Endothelial cell of umbilical vein (primary cell): ENCODE measurements around the gene ACAP2. TPM values are rescaled to one million over a fixed set of nuclear protein-coding genes. Genes with fewer than 3 reads are reported as not detected.

Experiments used
- BruUV-seq: library from RNA; stranded (reverse); fragments of 400-500 nt; replicated peaks from 2 replicates; lab custom pipeline; 2021; lab: Mats Ljungman, UMichigan
- CTCF ChIA-PET: fragments of 300-600, 350-600 bp; sonication (Branson Sonifier 250); formaldehyde crosslinking; loops from one replicate; lab custom pipeline; 2021; ENCODE audit warnings: antibody characterized with exemption, inconsistent platforms; lab: Charles Lee
- POLR2A ChIA-PET: fragments of 300-600, 350-600 bp; sonication (Branson Sonifier 250); formaldehyde crosslinking; loops from one replicate; lab custom pipeline; 2021; ENCODE audit warnings: antibody characterized with exemption, inconsistent platforms; lab: Charles Lee
- DNase-seq: peaks from one replicate; pipeline ENCODE4 v3.0.0-alpha.2; 2011; ENCODE audit warnings: low read depth, low spot score
- FAIRE-seq: peaks from 2 replicates; lab custom pipeline; 2011; peaks lifted over from hg19 to GRCh38; lab: Jason Lieb, UNC
- H2AFZ ChIP-seq: 2 replicates; pipeline ENCODE4 v1.6.0; 2012; ENCODE audit warnings: low read depth, low read length, control low read depth, inconsistent platforms
- H3K27ac ChIP-seq: 2 replicates; pipeline ENCODE4 v1.5.1; 2011; ENCODE audit warnings: low read depth, mild to moderate bottlenecking, control low read depth, low read length, moderate library complexity; ENCODE audit not compliant: insufficient read depth
- H3K27me3 ChIP-seq, 2 experiments: 2 replicates each; pipeline versions ENCODE4 v1.6.0 to v1.6.1; 2011; ENCODE audit warnings: low read length in 2 of 2, mixed read lengths in 1 of 2; ENCODE audit not compliant: control insufficient read depth in 2 of 2, insufficient read depth in 2 of 2
- H3K36me3 ChIP-seq, 2 experiments: 2 replicates in 1 of 2; 3 replicates in 1 of 2; pipeline ENCODE4 v1.5.1; 2011; ENCODE audit warnings: low read length in 2 of 2, mild to moderate bottlenecking in 1 of 2, moderate library complexity in 1 of 2; ENCODE audit not compliant: control insufficient read depth in 2 of 2, insufficient read depth in 2 of 2; ENCODE audit errors: extremely low read depth in 1 of 2
- H3K4me1 ChIP-seq: 3 replicates; pipeline ENCODE4 v1.5.1; 2011; ENCODE audit warnings: mild to moderate bottlenecking, low read length; ENCODE audit not compliant: control insufficient read depth, insufficient read depth; ENCODE audit errors: extremely low read depth
- H3K4me2 ChIP-seq: 2 replicates; pipeline ENCODE4 v1.6.1; 2011; ENCODE audit warnings: low read length, control low read depth, mixed read lengths; ENCODE audit not compliant: insufficient read depth
- H3K4me3 ChIP-seq, 3 experiments: fragments of 200-600 bp in 1 of 3; sonication (generic), shearing (Covaris generic) in 1 of 3; replicated peaks in 1 of 3; 2 replicates each; pipeline ENCODE4 v1.5.1; 2011 to 2016; ENCODE audit warnings: control low read depth in 3 of 3, low read length in 3 of 3, mild to moderate bottlenecking in 2 of 3, inconsistent platforms in 1 of 3, low read depth in 1 of 3, moderate library complexity in 1 of 3; ENCODE audit not compliant: insufficient read depth in 1 of 3
- H3K79me2 ChIP-seq: 2 replicates; pipeline ENCODE4 v1.6.0; 2012; ENCODE audit warnings: low read length, inconsistent platforms; ENCODE audit not compliant: control insufficient read depth, insufficient read depth
- H3K9ac ChIP-seq: replicated peaks from 2 replicates; pipeline ENCODE3; 2011; ENCODE audit warnings: low read length, control low read depth; ENCODE audit not compliant: insufficient read depth; ENCODE audit errors: extremely low read depth
- H3K9me1 ChIP-seq: replicated peaks from 3 replicates; pipeline ENCODE4 v1.6.0; 2011; ENCODE audit warnings: mild to moderate bottlenecking, low read length; ENCODE audit not compliant: control insufficient read depth, insufficient read depth; ENCODE audit errors: extremely low read depth
- H3K9me3 ChIP-seq: replicated peaks from 2 replicates; pipeline ENCODE4 v1.5.1; 2012; ENCODE audit warnings: low read length, inconsistent platforms; ENCODE audit not compliant: control insufficient read depth, insufficient read depth
- H4K20me1 ChIP-seq: replicated peaks from 2 replicates; pipeline ENCODE3; 2011; ENCODE audit warnings: mild to moderate bottlenecking, low read length; ENCODE audit not compliant: control insufficient read depth, insufficient read depth; ENCODE audit errors: extremely low read depth
- CTCF ChIP-seq, 2 donors: IDR thresholded peaks; 1 replicate in 1 of 2; 2 replicates in 1 of 2; pipeline ENCODE4 v1.5.1; 2011; ENCODE audit warnings: low read length in 2 of 2, mild to moderate bottlenecking in 2 of 2, moderate library complexity in 2 of 2, control low read depth in 1 of 2, inconsistent platforms in 1 of 2, low read depth in 1 of 2; ENCODE audit not compliant: insufficient read depth in 1 of 2; ENCODE audit errors: extremely low read depth in 1 of 2
- EZH2 ChIP-seq: IDR thresholded peaks from 2 replicates; pipeline ENCODE4 v1.6.1; 2012; ENCODE audit warnings: borderline replicate concordance, low read depth, mild to moderate bottlenecking, moderate library complexity, low read length, inconsistent platforms; ENCODE audit not compliant: severe bottlenecking
- POLR2A ChIP-seq: IDR thresholded peaks from 2 replicates; pipeline ENCODE4 v1.6.1; 2012; ENCODE audit warnings: low read depth, mild to moderate bottlenecking, control low read depth, low read length
- dilution Hi-C: fragments of 300-500 bp; cut with MboI; formaldehyde crosslinking; loops from one replicate; pipeline ENCODE4 v1.15.0; 2019; ENCODE audit warnings: low sequenced_read_pairs; ENCODE audit not compliant: extremely low pct_ligation_motif_present
- intact Hi-C: fragments of 100-400 bp; cut with micrococcal nuclease; formaldehyde crosslinking; loops from one replicate; pipeline ENCODE4 v1.10.0; 2022
- polyA plus RNA-seq, 4 experiments: library from polyadenylated mRNA; depleted of rRNA in 3 of 4; stranded (reverse) in 3 of 4; unstranded in 1 of 4; fragments of >200 nt; gene quantifications; 2 replicates each; pipeline versions ENCODE4 v1.2.1 to v1.2.3, GENCODE V29; 2011 to 2012; ENCODE audit warnings: missing spikeins in 1 of 4
- total RNA-seq: library from RNA; stranded (reverse); gene quantifications from 2 replicates; pipeline ENCODE4 v1.2.3, GENCODE V29; 2021

ACAP2 gene
- total and polyA plus RNA-seq, 2 donors (not counting 3 experiments of a cell fraction or from before 2014, with no cell fraction given), result 13.6 to 36.9 TPM

GRCh38 chr3:195263925-195264600, 178.8 kb downstream of the ACAP2 start:
- no peak for TF ChIP-seq CTCF (IDR thresholded peaks at IDR 0.05; ENCODE audit: extremely low read depth in 1 of 2, insufficient read depth in 1 of 2, low read depth in 1 of 2, low read length in 2 of 2)
- TF ChIP-seq POLR2A, result no peak
- TF ChIP-seq EZH2, result no peak
- peaks cover 48% of the 10 kb centered on the region for H3K4me1 ChIP-seq
- H3K4me3 ChIP-seq, result no peak overlapping the region
- dilution Hi-C loops, result no loop called here
- ChIA-PET CTCF (interaction anchor here (1.5 to 4.3 kb wide), 4 partner anchors 6 to 624 kb away, joined by 3 to 46 read pairs (median 10); partner anchors contain the start of gene XXYLT1), POLR2A (interaction anchor here (1.2 kb wide), 1 partner anchor 114 kb away, joined by 6 read pairs; no protein-coding TSS in a partner anchor)
- DNase-seq, result no peak
- no peaks in the 10 kb centered on the region for H3K9me3 ChIP-seq
- intact Hi-C loops, result loop anchor here (5.0 kb wide), 1 partner anchor 382 kb away; no protein-coding TSS in a partner anchor
- H3K27ac ChIP-seq, result no peak overlapping the region
- no TSS peak for BruUV-seq
- H3K4me2 ChIP-seq, result no peak overlapping the region
- no peak overlapping the region for H3K9ac ChIP-seq
- H3K27me3 ChIP-seq, result no peaks in the 10 kb centered on the region
- peaks cover 0 to 8% of the 10 kb centered on the region in 2 experiments for H3K36me3 ChIP-seq
- peaks cover 63% of the 10 kb centered on the region for H3K79me2 ChIP-seq
- no peak overlapping the region for H2AFZ ChIP-seq
- H3K9me1 ChIP-seq, result no peaks in the 10 kb centered on the region
- FAIRE-seq, result no peak
- no peaks in the 10 kb centered on the region for H4K20me1 ChIP-seq
